ENCODE measurements around the gene INPP5A. TPM values are rescaled to one million over a fixed set of nuclear protein-coding genes. Genes with fewer than 3 reads are reported as not detected.

INPP5A gene
- total and polyA plus RNA-seq, 9 of the 15 experiments (the other 6 are each of a cell fraction or from before 2014, with no cell fraction given) = 0.66 to 11.6 (median 7.7) TPM

DNA sequence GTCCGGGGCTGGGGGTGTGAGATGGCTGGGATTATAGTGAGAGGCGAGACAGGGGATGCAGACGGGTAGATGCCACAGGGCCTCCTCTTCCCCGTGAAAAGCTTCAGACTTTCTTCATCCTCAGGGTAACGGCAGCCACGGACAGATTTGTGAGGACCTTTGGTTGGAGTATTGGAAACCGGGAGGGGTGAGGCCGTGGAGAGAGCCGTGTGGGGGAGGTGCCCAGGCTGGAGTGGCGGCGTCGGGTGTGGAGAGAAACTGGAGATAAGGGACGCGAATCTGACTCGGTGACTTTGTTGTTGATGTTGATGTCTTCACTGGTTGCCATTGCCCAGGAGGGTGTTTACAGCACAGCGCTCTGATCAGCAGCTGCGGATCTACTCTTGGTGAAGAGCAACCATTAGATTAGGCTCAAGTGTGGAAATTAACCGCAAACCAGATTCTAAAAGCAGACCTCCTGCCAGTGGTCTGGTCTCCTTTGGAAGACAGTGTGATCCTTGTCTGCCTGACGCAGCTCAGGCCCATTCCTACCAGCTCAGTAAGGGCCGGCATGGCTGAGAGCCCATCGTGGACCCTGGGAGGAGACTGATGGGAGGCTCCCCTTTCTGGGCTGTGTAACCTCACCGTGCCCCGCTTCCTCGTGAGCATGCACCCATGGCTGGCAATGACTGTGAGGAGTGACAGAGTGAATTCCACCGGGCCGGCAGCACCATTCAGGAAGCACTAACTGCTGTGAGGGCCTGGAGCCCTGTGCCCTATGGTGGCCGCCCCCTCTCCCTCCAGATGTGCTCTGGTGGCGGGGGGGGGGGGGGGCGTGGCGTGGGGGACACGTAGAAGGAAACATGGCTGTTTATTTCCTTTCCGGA is 90.3 kb downstream of the INPP5A start (continued):
- TF ChIP-seq, protein P1, sequence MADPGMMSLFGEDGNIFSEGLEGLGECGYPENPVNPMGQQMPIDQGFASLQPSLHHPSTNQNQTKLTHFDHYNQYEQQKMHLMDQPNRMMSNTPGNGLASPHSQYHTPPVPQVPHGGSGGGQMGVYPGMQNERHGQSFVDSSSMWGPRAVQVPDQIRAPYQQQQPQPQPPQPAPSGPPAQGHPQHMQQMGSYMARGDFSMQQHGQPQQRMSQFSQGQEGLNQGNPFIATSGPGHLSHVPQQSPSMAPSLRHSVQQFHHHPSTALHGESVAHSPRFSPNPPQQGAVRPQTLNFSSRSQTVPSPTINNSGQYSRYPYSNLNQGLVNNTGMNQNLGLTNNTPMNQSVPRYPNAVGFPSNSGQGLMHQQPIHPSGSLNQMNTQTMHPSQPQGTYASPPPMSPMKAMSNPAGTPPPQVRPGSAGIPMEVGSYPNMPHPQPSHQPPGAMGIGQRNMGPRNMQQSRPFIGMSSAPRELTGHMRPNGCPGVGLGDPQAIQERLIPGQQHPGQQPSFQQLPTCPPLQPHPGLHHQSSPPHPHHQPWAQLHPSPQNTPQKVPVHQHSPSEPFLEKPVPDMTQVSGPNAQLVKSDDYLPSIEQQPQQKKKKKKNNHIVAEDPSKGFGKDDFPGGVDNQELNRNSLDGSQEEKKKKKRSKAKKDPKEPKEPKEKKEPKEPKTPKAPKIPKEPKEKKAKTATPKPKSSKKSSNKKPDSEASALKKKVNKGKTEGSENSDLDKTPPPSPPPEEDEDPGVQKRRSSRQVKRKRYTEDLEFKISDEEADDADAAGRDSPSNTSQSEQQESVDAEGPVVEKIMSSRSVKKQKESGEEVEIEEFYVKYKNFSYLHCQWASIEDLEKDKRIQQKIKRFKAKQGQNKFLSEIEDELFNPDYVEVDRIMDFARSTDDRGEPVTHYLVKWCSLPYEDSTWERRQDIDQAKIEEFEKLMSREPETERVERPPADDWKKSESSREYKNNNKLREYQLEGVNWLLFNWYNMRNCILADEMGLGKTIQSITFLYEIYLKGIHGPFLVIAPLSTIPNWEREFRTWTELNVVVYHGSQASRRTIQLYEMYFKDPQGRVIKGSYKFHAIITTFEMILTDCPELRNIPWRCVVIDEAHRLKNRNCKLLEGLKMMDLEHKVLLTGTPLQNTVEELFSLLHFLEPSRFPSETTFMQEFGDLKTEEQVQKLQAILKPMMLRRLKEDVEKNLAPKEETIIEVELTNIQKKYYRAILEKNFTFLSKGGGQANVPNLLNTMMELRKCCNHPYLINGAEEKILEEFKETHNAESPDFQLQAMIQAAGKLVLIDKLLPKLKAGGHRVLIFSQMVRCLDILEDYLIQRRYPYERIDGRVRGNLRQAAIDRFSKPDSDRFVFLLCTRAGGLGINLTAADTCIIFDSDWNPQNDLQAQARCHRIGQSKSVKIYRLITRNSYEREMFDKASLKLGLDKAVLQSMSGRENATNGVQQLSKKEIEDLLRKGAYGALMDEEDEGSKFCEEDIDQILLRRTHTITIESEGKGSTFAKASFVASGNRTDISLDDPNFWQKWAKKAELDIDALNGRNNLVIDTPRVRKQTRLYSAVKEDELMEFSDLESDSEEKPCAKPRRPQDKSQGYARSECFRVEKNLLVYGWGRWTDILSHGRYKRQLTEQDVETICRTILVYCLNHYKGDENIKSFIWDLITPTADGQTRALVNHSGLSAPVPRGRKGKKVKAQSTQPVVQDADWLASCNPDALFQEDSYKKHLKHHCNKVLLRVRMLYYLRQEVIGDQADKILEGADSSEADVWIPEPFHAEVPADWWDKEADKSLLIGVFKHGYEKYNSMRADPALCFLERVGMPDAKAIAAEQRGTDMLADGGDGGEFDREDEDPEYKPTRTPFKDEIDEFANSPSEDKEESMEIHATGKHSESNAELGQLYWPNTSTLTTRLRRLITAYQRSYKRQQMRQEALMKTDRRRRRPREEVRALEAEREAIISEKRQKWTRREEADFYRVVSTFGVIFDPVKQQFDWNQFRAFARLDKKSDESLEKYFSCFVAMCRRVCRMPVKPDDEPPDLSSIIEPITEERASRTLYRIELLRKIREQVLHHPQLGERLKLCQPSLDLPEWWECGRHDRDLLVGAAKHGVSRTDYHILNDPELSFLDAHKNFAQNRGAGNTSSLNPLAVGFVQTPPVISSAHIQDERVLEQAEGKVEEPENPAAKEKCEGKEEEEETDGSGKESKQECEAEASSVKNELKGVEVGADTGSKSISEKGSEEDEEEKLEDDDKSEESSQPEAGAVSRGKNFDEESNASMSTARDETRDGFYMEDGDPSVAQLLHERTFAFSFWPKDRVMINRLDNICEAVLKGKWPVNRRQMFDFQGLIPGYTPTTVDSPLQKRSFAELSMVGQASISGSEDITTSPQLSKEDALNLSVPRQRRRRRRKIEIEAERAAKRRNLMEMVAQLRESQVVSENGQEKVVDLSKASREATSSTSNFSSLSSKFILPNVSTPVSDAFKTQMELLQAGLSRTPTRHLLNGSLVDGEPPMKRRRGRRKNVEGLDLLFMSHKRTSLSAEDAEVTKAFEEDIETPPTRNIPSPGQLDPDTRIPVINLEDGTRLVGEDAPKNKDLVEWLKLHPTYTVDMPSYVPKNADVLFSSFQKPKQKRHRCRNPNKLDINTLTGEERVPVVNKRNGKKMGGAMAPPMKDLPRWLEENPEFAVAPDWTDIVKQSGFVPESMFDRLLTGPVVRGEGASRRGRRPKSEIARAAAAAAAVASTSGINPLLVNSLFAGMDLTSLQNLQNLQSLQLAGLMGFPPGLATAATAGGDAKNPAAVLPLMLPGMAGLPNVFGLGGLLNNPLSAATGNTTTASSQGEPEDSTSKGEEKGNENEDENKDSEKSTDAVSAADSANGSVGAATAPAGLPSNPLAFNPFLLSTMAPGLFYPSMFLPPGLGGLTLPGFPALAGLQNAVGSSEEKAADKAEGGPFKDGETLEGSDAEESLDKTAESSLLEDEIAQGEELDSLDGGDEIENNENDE (IDR thresholded peaks at IDR 0.05; ENCODE audit: low read depth, low read length) = no peak
- TF ChIP-seq, protein P2, sequence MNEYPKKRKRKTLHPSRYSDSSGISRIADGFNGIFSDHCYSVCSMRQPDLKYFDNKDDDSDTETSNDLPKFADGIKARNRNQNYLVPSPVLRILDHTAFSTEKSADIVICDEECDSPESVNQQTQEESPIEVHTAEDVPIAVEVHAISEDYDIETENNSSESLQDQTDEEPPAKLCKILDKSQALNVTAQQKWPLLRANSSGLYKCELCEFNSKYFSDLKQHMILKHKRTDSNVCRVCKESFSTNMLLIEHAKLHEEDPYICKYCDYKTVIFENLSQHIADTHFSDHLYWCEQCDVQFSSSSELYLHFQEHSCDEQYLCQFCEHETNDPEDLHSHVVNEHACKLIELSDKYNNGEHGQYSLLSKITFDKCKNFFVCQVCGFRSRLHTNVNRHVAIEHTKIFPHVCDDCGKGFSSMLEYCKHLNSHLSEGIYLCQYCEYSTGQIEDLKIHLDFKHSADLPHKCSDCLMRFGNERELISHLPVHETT (CRISPR knock-in tag; conservative IDR thresholded peaks at IDR 0.05 in 1 of 2, IDR thresholded peaks at IDR 0.05 in 1 of 2) = no peak
- no peak for TF ChIP-seq HDAC8 (tag; IDR thresholded peaks at IDR 0.05)
- no peak for TF ChIP-seq ZNF551 (CRISPR knock-in tag; IDR thresholded peaks at IDR 0.05)
- TF ChIP-seq, protein P3, sequence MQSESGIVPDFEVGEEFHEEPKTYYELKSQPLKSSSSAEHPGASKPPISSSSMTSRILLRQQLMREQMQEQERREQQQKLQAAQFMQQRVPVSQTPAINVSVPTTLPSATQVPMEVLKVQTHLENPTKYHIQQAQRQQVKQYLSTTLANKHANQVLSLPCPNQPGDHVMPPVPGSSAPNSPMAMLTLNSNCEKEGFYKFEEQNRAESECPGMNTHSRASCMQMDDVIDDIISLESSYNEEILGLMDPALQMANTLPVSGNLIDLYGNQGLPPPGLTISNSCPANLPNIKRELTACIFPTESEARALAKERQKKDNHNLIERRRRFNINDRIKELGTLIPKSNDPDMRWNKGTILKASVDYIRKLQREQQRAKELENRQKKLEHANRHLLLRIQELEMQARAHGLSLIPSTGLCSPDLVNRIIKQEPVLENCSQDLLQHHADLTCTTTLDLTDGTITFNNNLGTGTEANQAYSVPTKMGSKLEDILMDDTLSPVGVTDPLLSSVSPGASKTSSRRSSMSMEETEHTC (IDR thresholded peaks at IDR 0.05) = no peak
- TF ChIP-seq, protein P4, sequence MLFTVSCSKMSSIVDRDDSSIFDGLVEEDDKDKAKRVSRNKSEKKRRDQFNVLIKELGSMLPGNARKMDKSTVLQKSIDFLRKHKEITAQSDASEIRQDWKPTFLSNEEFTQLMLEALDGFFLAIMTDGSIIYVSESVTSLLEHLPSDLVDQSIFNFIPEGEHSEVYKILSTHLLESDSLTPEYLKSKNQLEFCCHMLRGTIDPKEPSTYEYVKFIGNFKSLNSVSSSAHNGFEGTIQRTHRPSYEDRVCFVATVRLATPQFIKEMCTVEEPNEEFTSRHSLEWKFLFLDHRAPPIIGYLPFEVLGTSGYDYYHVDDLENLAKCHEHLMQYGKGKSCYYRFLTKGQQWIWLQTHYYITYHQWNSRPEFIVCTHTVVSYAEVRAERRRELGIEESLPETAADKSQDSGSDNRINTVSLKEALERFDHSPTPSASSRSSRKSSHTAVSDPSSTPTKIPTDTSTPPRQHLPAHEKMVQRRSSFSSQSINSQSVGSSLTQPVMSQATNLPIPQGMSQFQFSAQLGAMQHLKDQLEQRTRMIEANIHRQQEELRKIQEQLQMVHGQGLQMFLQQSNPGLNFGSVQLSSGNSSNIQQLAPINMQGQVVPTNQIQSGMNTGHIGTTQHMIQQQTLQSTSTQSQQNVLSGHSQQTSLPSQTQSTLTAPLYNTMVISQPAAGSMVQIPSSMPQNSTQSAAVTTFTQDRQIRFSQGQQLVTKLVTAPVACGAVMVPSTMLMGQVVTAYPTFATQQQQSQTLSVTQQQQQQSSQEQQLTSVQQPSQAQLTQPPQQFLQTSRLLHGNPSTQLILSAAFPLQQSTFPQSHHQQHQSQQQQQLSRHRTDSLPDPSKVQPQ (CRISPR knock-in tag; IDR thresholded peaks at IDR 0.05; ENCODE audit: borderline replicate concordance) = no peak
- peak; percentile 45; the same call in 1 of the 2 replicates for TF ChIP-seq CXXC5 (CRISPR knock-in tag; IDR thresholded peaks at IDR 0.05)
- no peak for TF ChIP-seq TGIF2 (CRISPR knock-in tag; IDR thresholded peaks at IDR 0.05)

Data from K562 (cell line).